NCI-H2171 treated with DMSO at 0.1 percent for 48 hours (cell line): ENCODE data around the gene C6orf141.

ENCODE experiments used
- DNase-seq: peaks from one replicate; lab custom pipeline; 2025; lab: John Stamatoyannopoulos, UW

C6orf141 gene

DNA sequence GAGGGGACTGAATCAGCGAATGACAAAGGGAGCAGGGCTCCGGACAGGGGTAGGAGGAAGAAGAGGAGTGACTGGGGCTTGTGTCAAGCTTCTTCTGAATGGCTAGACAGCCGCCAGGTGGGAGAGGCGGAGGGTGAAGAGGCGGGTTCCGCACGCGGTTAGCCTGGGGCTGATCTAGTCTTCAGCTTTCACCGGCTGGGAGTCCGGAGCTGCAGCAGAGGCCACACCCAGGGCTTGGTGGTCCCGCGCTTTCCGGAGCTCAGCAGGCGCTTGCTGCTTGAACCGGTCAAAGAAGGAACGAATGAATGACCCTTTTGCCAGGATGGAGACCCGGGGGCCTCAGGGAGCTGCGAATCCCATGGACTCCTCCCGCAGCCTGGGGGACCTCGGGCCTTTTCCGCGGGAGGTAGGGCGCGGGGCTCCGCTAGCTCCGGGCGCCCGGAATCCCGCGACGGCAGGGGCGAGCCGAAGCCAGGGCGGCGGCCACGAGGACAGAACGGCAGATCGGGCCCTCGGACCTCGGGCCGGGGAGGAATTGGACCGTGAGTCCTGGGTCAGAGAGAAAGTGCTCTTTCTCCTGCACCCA lies at the start of gene C6orf141:
Gene C6orf141 (plus strand): TSS at position 177 of the 586 bp plus-strand sequence. CDS start 125 bp downstream, at position 302.
- no peak for DNase-seq

DNA sequence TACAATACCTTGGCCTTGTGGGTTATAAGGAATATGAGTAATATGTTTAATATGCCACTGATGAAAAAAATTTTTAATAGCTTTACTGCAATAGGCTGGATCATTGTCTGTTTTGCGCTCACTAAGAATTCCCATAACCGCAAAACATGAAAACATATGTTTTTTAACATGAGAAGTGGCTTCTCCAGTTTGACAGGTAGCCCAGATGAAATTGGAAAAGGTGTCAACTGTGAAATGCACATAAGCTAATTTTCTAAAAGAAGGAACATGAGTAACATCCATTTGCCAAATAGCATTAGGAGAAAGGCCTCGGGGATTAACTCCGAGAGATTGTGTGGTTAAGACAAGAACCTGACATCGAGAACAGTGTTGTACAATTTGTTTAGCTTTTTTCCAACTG lies 45.8 kb upstream of the C6orf141 start:
- DNase-seq = no peak

DNA sequence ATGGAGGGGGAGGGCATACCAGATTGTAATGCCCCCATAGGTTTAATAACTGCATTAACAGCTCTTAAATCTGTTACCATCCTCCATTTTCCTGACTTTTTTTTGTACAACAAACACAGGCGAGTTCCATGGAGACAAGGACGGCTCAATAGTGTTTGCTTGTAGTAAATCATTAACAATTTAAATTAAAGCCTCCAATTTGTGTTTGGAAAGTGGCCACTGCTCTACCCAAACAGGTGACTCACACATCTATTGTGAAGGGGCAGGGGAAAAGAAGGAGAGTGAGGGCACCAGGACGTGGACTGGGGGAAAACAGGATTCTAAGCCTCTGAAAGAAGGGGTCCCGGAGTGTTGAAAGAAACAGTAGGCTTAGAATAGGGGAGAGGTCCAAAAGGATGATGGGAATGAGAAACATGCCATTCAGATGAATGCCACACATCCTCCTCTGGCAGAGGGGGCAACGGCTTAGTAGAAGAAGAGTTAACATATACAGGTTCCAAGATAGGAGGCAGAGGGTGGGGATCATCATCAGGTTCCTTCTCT lies 43.8 kb upstream of the C6orf141 start:
- DNase-seq = no peak

DNA sequence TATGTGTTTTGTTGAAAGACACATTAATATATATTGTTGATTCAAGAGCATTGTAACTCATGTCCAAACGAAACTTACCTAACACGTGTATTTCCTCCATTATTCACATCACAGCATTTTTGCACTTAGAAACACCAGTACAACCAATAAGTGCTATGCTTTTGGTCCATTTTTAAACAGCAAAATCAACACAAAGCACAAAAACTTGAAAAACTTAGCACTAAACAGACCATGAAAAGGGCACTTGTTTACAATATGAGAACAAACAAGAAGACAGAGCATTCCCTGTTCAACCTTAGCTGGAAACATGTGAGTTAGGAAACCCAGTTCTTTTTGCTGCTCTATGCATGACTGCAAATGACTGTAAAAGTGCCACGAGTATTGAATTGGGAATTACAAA lies 41.1 kb upstream of the C6orf141 start:
- DNase-seq = no peak

DNA sequence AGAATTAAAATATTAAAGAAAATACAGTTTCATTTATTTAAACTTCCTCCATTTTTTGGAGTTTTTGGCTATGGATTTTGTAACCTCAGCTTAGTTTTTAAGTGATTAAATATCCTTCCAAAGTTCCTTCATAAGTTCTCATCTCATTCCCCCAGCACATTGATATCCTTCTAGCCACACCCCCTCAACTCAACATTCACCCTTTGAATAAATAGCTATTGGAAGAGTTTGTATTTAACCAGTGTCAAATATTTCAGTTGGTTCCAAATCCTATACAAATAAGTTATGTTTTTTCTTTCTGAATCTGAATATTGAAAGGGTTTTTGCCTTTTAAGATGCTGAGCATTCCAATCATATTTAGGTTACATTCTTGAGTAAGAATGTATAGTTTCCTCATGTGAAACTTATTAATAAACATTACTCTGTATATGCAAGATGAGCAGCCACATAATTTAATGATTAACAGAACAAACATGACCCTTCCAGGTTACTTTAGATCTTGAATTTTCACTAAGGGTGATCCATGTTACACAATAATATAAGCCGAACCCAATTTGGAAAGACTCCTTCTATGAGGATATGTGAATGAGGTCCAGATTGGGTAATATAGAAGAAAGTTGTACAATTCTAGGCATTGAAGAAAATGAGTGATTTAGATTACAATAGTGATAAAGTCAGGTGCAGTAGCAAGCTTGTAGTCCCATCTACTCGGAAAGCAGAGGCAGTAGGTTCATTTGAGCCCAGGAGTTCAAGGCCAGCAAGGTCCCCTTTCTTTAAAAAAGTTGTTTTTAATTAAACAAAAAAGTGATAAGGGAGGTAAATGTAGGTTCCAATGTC lies 37.1 kb upstream of the C6orf141 start:
- DNase-seq = no peak

DNA sequence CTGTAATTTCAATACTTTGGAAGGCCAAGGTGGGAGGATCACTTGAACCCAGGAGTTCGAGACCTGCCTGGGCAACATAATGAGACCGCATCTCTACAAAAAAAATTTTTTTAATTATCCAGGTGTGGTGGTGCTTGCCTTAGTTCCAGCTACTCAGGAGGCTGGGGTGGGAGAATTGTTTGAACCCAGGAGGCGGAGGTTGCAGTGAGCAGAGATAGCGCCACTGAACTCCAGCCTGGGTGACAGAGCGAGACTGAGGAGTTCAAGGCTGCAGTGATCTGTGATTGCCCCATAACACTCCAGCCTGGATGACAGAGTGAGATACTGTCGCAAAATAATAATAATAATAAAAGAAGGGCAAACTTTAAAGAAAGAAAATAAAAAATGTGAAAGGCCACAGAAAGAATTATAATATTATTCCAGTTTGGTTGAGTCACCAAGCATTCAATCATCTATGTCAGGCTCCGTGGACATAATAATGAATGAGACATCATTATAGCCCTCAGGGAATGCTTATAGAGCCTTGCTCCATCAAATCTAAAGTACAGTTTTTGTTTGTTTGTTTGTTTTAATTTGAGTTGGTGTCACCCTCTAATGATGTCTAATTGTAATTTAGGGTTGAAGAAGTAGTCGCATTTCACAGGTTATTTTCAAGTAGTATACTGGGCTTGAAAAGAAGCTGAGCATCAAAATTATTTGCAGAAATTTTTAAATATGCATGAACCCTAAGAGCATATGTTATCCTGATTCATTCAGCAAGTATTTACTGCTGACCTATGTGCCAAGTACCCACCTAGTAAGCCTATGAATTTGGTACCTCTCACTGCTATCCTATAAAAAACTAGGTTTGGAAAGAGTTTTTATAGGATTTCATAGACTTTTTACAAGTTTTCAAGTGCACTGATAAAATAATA lies 35.6 kb upstream of the C6orf141 start:
- DNase-seq = no peak

DNA sequence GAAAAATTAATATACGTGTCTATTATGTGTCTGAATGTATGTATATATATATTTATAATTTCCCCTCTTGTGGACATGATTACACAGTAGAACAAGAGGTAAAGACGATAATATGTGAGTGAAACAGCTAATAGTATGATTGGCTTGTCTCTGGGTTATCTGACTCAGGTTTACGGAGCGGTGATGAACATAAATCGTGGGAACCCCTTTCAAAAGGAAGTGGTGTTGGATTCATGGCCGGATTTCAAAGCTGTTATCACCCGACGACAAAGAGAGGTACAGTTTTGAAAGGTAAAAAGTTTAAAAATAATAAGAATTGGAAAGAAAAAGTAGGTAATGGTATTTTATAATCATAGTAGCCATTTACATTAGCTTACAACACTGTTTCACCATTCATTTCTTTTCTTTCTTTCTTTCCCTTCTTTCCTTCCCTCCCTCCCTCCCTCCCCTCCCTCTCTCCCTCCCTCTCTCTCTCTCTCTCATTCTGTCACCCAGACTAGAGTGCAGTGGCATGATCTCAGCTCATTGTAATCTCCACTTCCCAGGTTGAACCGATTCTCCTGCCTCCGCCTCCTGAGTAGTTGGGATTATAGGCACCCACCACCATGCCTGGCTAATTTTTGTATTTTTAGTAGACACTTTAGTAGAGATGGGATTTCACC lies 34.9 kb upstream of the C6orf141 start:
- DNase-seq = no peak

DNA sequence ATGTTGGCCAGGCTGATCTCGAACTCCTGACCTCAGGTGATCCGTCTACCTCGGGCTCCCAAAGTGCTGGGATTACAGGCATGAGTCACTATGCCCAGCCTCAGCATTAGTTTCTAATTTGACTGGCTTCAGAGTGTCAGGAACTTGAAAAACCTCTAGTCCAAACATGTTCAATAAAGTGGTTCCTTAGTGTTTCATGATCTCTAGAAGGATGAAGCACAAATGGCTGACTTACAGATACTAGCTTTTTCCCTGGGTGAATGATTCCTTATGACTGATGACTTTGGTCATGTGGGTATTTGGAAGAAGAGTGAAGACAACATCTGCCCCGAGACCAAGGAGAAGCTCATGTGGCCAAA lies 34.3 kb upstream of the C6orf141 start:
- DNase-seq = no peak

DNA sequence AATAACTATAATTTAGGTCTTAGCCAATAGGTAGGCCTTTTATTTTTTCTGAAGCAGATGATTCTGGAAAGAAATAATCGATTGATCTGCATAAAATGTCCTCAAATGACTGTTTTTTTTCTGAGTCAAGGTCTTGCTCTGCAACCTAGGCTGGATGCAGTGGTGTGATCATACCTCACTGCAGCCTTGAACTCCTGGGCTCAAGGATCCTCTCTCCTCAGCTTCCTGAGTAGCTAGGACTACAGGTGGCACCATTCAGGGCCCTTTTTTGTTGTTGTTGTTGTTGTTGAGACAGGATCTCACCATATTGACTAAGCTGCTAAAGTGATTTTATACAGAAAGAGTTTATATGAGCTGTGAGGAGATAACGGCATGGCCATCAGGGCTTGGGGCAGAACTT lies 32.5 kb upstream of the C6orf141 start:
- DNase-seq = no peak

DNA sequence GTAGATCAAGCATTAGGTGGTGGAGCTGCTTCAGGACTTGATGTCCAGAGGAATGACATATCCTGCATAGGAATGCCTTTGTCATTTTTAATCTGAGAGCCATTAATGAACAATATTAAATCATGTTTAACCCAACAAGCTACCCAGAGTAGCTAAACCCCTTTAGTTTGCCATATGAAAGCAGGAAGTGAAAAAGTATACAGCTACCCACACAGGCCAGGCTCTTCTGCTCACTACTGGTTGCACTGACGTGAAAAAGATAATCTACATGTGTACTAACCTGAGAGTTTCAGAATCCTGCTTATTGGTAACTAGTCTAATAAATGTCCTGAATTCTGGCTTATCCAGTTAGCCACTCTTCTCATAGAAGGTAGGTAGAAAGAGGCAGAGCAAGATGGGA lies 30.8 kb upstream of the C6orf141 start:
- DNase-seq = no peak

DNA sequence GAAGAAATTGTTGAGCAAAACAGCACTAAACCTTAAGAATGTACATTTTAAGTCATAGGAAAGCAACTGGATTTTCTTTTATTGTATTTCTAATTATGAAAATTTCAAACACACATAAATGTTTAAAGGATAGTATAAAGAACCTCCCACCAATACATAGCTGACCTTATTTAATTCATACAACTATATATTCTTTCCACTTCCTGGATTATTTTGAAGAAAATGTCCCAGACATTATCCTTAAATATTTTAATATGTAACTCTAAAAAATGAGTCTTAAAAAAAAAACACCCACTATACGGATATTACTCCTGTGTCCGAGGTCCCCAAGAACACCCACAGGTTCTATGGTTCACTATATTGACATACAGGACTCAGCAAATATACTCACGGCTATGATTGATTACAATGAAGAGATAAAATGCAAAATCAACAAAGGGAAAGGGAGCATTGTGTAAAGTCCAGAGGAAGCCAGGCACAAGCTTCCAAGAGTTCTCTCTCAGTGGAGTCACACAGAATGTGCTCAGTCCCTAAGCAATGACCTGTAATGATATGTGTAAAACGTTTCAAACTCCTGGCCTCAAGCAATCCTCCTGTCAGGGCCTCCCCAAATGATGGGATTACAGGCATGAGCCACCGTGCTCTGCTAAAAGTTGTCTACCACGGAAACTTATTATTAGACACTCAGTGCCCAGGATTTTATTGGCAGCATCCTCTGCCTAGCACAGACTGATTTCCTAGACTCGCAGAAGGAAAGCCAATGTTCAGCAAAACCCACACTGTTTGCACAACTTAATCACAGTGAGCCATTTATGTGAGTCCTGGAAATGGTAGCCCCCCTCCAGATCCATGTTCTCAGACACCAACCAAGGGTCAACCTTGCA lies 27.5 kb upstream of the C6orf141 start:
- DNase-seq = no peak

DNA sequence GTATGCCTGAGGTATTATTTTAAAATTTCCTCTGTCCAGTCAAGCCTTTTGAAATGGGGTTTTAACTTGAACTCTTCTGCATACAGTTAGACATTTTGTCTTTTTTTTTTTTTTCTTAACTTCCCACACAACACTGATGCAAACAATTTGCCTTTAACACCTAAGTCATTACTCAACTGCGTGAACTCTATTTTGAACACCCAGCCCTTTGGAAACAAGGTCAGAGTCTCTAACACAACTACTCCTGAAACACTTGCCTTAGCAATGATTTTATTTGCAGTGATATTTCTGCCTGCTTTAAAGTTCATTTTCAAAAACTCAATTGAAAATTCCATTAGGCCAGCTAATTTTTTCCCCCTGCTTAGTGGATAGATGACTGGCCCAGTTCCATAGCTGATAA lies 26.6 kb upstream of the C6orf141 start:
- no peak for DNase-seq

DNA sequence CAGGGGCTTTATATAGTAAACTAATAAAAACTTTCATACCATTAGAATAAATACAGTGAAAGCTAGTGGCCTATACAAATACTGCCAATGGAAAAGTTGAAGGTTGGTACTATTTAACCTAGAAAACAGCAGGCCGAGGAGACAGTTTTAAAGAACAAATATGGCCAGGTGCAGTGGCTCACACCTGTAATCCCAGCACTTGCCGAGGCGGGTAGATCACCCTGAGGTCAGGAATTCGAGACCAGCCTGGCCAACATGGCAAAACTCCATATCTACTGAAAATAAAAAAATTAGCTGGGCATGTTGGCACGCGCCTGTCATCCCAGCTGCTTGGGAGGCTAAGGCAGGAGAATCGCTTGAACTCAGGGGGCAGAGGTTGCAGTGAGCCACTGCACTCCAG lies 25.9 kb upstream of the C6orf141 start:
- DNase-seq = no peak

DNA sequence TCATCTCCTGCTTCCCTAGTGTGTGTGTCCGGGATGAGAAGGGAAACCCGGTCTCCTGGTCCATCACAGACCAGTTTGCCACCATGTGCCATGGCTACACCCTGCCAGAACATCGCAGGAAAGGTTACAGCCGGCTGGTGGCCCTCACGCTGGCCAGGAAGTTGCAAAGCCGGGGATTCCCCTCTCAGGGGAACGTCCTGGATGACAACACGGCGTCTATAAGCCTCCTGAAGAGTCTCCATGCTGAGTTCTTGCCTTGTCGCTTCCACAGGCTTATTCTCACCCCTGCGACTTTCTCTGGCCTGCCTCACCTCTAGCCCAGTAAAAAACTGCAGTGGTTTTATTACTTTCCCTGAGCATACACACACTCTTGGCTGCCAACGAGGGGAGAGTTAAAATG lies 23.9 kb upstream of the C6orf141 start:
- DNase-seq = no peak

DNA sequence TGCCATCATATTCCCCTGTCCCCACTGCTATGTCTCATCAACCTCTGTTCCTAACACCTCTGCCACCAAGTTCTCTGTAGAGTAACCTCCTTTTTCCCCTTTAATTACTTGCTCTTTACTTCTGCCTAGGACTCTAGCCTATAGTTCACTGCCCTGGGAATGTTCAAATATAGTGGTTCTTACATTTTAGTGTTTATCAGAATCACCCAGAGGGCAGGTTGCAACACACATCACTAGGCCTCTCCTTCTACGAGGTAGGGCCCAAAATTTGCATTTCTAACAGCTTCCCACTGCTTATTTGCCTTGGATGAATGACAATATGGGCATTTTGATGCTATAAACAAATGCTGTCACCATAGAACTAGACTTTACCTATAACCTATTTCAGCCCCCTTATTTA lies 23.1 kb upstream of the C6orf141 start:
- no peak for DNase-seq

DNA sequence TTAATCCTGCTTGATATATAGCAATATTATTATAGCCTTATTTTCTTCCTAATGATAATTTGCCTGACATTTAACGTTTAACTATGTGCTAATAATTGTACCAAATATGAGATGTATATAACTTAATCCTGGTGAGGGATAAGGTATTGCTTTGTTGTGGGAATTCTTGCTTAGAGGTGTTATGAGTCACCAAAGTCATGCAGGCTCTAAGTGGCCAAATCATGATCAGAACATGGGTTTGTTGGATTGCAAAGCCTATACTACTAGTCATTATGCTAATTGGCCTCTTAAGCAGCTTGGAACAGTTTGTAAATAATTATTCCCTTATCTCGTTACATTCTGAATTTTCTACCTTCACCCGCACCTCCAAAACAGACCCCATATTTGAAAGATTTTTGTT lies 21.9 kb upstream of the C6orf141 start:
- no peak for DNase-seq

DNA sequence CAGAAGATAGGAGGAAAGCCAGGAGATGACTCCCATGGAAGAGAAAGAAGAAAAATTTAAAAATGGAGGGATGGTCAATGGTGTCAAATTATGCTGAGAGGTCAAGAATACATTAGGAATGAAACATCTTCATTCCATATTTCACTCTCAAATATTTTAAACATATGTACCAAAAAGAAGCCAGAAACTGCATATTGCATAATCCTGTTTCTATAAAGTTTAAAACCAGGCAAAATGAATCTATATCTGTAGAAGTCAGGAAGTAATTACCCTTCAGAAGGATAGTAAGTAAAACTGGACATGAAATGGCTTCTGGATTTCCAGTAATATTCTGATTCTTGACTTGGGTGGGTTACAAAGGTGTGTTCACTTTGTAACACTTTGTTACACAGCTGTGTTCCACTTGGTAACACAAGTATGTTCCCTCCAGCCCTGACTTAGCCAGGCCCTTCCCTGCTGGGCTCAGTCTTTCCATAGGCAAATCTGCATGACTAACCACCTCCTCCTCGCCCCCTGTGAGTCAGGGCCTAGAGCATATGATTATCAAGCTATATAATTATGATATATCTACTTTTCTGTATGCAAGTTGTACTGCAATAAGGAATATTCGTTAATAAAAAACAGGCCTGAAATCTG lies 20.2 kb upstream of the C6orf141 start:
- no peak for DNase-seq

DNA sequence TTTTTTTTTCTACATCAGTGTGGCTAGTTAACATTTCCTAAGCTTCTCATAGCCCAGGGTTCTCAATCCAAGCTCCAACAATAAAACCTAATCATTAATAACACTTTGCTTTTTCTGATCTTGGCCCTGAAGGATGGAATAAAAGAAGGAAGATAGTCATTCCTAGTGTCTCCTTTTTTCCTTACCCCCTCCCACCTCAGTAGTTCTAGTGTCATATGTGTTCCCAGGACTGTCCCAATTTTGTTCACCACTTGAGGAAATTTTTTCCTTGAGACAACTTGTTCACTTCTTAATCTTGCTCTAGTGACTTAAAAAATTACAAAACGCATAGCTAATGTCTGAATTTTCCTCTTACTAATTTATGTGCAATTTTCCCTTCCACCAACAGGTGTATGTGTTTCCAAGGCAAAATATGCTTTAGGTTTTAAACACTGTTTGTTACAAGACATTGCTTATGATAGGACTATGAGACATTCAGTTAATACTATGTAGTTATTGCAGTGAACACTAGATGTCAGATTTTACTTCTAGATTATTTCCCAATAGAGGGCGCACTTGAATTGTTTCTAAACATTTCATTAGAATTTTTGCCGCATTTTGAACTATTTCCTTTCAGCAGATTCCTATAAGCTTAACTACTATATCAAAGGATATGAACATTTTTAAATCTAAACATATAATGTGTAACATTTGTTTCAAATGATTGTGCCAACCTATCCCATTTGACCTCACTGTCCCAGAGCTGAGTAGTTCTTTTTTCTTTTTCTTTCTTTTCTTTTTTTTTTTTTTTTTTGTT lies 18.5 kb upstream of the C6orf141 start:
- DNase-seq = peak; percentile 64

DNA sequence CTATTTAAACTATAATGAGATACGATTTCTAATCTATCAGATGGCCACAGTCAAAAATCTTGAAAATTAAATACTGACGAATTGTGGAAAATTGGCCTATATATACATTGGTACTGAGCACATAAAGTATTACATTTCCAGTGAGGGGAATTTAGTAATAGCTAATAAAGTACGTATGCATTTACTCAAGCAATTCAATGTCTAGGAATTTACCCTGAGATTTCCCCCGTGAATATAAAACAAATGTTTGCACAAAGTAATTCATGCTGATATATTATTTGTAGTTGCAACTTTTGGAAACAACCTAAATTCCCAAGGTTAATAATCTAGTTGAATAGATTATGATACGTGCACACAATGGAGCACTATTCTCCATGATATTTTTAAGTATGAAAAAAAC lies 14.7 kb upstream of the C6orf141 start:
- DNase-seq = no peak

DNA sequence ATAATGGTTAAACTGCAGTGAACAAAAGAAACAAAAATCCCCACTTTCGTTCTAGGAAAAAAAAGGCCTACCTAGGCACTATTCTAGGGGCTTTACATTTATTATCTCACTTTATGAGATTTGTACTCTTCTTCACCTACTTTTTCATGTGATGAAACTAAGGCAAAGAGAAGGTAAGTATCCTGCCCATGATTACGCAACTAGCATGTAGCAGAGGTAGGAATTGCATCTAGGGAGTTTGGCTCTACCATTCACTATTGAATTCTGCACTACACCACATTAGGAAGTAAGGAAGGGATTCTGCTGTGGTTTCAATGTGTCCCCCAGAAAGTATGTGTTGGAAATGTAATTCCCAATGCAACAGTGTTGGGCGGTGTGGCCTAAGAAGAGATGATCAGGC lies 11.4 kb upstream of the C6orf141 start:
- no peak for DNase-seq
